Esophagus muscularis mucosa (tissue), 3 donors: ENCODE data around the gene AVEN.

Experiments
- CTCF ChIP-seq, 3 experiments: fragments of 200-600 bp in 2 of 3; fragments of 450-650 bp in 1 of 3; sonication (generic) in 2 of 3; IDR thresholded peaks; one replicate each; pipeline ENCODE4 v1.5.1; 2017 to 2019; ENCODE audit warnings: antibody characterized with exemption in 3 of 3, mild to moderate bottlenecking in 2 of 3, moderate library complexity in 1 of 3
- POLR2A ChIP-seq: fragments of 450-650 bp; IDR thresholded peaks from one replicate; pipeline ENCODE4 v1.6.1; 2017; ENCODE audit warnings: antibody characterized with exemption, moderate library complexity, mild to moderate bottlenecking, low read depth

DNA sequence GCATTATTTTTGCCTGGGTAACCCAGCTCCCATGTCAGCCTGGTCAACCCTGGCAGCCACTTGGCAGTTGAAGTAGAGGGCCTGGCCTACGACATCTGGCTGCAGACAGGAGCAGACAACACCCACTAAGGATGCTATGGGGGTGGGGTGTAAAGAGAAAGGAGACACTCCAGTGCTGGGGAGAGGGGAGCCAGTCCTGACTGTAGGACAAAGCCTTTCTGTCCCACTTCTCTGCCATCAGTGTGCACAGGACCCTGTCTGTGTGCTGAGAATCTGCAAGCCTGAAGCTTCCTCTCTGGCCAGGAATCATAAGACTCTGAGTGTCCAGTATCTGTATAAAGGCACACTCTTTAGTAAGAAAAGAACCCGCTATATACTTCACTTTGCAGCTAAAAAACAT lies 167.0 kb downstream of the AVEN start:
- TF ChIP-seq CTCF (IDR thresholded peaks at IDR 0.05), result no peak
- no peak for TF ChIP-seq POLR2A
